ENCODE results near the gene PPP2R2B.

The PPP2R2B gene

DNA sequence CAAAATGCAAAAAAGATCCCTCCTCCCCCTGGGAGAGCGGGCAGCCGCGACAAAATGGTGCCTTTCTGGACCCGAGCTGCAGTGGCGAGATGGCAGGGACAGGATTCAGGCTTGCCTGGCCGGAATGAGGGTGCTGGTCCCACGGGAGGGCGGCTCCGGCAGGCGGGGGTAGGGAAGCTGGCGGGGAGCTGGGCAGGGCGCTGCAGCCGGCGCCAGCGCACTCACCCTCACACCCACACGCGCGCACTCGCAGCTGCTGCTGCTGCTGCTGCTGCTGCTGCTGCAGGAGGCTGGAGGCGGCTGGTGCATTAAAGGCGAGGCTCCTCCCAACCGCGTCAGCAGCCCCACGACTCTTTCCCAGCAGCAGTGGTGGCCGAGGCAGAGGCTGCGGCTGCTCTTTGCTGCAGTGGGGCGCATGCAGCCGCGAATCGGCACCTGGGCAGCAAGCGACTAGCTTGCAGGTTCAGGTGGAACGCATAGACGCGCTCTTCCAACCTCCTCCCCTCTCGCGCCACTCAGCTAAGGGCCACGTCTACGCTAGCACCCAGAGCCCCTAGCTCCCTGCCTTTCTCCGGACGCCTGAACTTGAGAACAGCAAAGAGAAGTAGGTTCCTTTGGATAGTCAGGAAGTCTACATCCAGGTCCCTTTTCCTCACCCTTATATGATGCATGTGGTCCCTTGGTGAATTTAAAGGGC is at the start of gene PPP2R2B:
TSS of gene PPP2R2B (minus strand) at position 282 of the 697 bp plus-strand sequence.
- no peak for FAIRE-seq

DNA sequence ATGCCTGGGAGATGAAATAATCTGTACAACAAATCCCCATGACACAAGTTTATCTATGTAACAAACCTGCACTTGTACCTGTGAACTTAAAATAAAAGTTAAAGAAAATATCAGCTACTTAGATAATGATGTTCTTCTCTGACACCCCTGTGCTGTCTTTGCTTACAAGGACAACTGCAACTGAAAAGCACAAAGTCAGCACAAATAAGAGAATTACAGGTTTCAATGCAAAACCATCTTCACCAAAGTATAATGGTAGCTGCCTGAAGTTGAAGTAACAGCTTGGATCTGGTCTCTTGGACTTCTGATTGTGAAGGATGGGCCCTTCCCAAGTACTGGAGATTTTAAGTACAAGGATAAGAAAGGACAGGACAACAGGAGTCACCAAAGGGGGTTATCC is 45.6 kb upstream of the PPP2R2B start:
- no peak for FAIRE-seq

DNA sequence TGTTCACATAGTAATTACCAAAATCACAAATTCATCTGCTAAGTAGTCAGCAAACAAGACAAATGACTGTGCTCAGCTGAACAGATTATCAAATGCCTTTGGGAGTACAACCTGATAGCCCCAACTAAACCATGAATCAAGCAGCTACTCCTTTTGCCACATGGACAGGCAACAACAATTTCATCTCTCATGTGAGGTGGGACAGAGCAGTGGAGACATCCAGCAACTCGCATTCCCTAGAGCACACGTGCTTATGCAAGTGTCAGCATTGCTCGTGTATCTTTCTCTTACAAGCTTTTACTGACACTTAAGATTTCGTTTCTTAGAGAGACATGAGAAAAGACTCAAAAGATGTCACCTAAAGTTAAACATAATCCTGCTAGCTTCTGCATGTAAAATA is 42.7 kb upstream of the PPP2R2B start:
- FAIRE-seq: no peak

DNA sequence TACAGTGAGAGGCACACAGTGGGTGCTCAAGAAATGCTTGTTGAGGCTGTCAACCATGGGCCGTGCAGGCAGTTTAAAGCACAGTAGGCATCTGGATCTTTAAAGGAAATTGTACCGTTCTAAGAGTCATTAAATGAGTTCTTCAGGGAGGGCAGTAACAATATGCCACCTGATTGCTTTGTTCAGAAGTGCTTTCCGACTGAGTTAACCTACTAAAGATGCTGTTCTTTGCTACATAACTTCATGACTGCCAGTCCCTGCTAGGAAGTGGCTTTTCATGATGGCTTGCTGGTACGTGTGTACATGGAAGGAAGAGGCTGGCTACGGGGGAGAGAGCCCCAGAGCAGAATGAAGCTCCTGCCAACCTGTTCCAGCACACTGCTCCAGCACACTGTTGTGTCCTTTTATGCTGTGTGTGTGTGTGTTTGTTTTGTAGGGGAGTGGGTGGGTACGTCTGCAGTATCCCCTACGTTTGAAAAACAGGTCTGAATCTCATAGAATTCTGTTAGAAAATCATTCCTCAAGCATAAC is 41.9 kb upstream of the PPP2R2B start:
- FAIRE-seq: no peak

DNA sequence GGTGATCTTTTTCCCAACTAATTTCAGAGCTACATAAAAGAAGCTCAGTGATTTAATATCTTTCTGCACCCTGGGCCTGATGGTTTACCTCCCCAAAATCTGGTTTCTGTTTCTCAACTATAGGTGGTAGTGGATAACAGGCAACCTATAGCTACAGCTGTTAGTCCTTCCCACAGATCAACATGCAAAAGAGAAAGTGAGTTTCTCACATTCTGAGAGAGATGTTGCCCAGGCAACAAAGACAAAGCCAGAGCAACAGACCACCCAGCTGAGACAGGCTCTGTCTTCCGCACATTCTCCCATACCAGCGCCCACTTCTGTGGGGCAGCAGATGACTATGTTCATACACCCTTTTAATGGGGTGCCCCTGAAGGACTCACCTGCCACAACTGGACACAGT is 40.7 kb upstream of the PPP2R2B start:
- no peak for FAIRE-seq

DNA sequence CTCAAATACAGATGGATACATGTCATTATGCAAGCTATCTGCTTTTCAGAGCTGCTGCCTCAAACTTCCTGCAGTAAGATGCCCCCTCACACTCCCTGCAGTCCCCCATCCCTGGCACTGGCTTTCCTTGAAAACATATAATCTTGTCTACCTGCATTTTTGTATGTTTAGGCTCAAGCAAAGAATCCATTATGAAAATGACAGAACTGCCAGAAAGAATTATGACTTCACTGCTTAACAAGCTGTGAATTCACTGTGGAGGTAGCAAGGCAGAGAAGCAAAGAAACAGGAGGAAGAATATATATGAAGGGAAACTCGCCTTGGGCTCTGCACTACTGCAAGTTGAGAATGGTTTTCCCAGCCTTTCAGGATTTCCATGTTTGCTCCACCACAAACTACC is 39.4 kb upstream of the PPP2R2B start:
- no peak for FAIRE-seq

DNA sequence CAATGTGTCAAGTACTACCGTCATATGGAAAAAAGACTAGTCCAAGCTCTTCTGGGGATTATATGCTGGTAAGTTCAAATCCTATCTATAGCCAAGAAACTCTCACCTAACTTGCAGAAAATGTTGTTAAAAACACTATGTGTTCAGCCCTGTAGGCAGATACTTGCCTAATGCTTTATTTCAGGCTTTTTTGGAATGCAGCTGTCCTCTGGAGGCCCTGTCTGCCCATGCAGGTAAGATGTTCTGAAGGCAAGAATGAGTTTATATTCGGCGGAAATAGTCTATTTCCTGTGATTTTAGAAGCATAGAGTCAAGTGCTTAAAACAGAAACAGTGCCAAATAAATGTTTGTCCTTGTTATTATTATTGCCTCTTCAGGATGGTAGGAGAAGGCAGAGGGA is 34.3 kb upstream of the PPP2R2B start:
- no peak for FAIRE-seq

DNA sequence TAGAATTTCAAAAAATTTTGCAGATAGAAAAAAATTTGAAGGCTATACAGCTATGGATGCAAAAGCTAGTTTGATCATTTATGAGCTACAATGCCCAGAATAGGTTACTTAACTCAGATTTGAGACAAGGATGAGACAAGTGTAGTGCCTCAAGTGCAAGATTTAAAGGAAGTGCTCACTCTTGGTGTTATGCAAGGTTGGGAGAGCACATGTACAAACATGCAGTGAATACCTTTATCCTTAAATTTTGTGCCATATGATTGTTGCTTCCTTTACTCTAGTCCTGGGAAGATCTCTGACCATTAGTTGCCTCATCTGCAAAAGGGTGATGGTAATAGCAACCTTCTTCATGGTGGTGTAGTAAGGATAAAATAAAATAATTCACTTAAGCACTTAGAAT is 31.7 kb upstream of the PPP2R2B start:
- FAIRE-seq: no peak

DNA sequence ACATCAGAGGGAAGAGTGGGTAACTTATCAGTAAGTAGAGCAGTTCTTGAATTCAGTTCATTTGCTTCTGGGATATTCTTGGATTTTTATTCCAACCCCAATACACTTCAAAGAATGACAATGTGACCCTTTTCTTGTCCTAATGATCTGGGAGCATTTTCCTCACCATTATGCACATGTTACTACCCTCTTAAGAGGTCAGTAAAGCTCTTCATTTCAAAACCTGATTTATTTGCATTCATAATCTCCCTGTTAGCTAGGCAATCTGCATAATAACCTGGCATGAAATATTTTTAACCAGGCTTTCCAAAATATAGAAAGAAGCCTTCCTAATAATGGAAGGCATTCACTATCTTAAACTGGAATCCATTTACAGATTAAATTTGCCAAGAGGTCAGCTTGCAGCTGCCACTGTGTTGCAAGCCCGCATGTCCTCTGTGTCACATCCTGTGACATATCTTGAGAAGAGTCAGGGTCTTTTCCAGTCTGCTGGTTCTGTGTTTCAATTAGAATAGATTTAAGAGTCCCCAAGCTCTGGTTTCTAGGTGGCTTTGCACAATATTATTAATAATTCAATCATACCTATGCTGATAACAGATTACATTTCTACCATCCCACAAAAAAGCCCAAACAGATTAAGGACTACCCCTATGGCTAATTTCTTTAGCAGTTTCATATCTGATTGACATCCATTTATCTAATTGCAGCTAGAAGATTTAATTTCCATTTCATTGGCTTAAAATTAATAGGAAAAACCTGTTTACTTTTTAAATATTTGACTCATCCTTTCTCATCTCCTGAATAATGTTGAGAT is 30.9 kb upstream of the PPP2R2B start:
- FAIRE-seq: no peak

DNA sequence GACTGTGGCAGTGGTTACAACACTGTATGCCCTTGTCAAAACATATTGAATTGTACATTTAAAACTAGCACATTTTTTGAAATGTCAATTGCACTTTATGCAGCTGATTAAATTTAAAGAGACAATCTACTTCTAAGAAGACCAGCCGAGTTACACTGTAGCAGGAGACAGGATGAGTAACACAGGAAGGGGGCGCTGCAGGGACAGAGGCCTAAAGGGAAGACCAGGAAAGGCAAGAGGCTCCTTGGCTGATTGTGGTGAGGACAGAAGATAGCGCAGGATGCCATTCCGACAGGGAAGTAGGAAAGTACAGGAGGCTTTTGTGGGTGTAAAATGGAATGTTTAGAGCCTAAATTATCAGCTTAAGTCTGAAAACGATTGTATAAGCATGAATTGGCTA is 28.2 kb upstream of the PPP2R2B start:
- FAIRE-seq: no peak

DNA sequence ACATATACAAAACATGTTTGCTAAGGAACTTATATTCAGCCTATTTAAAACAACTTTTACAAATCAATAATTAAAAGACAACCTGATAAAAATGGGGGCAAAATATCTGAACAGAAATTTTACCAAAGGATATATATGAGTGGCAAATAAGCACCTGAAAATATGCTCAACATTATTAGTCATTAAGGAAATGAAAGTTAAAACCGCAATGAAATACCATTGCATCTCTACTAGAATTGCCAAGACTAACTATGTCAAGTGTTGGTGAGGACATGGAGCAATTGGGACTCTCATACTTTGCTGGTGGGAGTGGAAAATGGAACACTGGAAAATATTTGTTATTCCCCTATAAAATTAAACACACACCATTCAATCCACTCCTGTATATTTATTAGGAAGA is 26.3 kb upstream of the PPP2R2B start:
- no peak for FAIRE-seq

DNA sequence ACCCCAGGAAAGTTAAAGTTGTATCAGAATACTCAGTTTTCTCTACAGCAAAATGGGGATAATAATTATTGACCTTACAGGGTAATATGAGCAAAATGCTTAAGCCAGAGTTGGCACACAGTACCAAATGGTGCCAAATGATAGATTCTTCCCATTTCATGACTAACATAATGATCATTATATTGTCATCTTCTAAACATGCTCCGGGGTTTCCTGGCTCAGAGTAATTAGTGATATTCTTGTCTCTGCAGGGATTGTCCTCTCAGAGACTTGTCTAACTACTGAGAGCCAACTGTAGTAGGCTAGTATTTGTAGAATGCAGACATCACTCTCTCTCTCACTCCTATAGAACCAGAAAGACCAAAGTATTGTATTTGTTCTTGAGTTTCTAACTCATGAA is 25.2 kb upstream of the PPP2R2B start:
- FAIRE-seq: no peak

DNA sequence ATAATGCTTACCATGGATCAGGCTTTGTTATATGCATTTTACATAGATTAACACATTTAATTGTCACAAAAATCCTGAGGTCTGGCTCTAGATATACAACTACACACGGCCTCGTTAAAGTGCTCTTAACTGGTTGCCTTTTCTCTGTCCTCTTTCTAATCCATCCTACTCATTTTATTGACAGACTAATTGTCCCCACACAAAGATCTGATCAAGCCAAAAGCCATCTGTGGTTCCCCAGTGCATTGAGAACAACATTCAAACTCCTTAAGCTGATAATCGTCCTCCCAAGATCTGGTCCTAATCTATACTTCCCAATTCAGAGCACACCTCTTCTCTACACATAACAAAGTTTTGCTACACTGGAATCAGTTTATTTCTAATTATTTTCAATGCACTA is 23.9 kb upstream of the PPP2R2B start:
- FAIRE-seq: no peak

DNA sequence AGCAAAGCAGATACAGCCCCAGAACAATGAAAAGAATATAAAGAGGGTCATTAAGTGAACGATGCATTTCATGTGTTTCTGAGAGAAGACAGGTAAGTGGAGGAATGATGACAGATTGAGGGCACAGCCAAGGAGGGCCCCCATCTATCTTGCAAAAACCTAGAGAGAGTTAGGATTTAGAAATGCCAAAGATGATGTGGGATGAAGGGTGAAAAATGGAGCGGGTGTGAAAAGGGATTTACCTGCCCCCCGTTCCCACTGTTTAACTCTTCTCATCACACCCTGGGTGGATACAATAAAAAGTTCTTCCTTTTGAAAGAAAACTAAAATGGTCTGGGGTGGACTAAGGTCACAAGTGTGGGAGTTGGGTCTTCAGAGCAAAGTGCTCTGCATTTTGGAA is 18.5 kb upstream of the PPP2R2B start:
- no peak for FAIRE-seq

DNA sequence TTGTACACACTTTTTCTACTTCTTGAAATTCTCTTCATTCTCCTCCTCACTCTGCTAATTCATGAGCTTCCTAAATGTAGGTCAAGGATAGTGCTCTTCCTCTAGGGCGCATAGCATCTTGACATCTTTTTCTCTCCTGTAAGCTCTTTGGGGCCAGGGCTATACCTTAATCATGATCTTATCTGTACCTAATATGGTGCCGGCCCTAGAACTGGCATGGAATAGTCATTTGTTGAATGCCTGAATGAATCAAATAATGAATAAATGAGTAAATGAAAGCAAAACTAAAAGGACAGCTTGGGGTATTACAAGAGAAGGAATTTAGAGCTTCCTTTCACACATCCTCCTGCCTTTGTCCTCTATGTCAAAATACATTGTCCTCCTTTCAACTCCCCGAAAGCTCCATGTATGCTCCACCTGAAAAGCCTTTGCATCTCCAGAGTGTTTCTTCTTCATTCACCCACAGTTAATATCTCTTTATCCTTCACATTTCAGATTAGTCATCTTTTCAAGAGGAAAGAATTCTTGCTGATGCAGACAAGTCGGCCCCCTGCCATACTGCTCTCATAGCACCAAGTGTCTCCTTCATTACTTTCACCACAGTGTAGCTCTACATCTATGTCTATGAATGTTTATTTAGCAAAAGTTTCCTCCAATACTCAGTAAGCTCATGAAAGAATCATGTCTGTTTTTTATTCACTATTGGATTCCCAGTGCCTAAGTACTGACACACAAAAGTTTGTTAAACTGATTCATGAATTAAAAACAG is 16.4 kb upstream of the PPP2R2B start:
- no peak for FAIRE-seq

DNA sequence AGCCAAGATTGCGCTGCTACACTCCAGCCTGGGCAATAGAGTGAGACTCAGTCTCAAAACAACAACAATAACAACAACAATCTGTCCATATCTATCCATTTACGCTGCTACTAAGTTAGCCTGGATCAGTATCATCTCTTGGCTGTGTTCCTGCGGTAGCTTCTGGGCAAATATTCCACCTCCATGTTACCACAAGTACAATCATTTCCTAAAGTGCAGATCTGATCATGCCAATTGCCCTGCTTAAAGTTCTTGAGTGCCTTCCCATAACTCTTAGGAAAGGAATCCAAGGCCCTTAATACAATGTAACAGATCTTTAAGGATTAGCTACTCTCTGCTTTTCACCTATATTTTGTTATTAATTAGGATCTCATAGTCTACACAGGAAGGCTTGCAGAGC is 15.4 kb upstream of the PPP2R2B start:
- FAIRE-seq: no peak

DNA sequence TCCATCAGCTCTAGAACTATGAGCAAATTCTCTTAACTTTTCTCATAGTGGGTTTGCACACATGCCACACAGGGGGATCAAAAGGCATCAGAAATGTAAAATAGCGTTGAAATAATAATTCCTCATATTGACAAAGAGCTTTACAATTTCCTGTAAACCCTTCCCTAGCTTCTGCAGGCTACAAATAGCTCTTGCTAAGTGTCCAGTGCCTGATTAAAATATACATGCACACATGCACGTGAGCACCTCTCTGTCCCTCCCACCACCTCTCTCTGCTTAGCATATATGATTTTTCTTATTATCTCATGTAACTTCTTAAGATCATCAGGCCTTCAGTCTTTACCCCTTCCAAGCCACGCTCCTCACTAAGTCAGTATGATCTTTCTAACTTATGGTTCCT is 13.7 kb upstream of the PPP2R2B start:
- FAIRE-seq: no peak

DNA sequence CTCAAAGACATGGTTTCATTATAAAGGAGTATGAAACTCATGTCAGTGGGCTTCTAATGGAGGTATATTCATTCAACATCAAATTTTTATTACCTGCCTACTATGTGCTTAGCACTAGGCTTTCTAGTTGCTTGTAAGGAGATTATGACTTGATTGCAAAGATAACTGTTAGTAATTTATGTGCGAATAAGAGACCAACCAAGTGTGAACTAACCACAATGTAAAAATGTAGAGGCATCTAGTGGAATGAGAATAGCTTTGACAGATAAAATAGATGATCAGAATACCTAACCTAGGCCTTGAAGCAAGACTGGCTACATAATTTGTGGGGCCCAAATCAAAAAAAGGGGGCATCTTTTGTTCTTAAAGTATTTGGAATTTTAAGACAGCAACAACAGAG is 13.0 kb upstream of the PPP2R2B start:
- no peak for FAIRE-seq

DNA sequence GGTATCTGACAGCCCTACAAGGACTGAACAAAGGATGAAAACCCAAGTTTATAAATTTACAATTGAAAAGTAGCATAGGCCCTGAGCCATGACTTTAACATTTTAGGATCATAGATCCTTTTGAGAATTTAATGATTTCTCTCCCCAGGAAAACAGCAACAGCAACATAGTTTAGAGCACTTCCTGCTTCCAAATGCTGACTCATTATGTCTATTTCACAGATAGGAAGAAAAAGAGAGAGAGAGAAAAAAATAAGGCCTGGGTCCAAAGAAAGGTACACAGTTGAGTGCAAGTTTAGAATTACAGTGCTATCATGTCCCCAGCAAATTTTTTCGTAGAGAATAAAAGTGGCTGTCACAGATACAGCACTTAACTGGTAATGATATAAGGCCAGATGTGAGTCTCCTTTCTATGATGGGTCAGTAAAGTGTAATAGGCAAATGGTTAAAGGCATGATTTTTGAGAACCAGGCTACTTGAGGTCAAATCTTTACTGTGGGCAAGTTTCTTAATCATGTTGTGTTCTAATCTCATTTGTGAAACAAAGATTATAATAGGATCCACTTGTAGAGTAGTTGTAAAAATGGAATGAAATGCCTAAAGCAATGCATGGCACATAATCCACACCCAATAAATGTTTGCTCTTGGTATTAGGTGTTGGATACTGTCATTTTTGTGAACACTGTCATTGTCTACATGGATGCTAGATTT is 12.3 kb upstream of the PPP2R2B start:
- no peak for FAIRE-seq

DNA sequence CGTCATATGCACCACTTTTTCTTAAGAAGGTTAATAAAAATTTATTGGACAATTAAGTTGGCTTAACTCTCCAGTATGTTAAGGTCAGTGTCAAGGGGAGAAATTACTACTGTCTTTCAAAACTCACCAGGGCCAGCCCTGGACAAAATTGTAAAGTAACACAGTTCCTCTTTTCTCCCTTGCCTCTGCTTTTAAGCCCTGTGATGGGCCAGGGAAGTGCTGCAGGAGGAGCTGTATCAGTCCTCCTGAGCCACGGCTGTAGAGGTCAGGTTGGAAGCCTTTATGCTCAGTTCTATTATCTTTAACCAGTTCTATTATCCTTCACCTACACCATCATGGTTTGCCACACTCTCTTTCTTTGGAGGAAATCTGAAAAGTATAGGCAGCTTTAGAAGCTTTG is 11.5 kb upstream of the PPP2R2B start:
- no peak for FAIRE-seq

DNA sequence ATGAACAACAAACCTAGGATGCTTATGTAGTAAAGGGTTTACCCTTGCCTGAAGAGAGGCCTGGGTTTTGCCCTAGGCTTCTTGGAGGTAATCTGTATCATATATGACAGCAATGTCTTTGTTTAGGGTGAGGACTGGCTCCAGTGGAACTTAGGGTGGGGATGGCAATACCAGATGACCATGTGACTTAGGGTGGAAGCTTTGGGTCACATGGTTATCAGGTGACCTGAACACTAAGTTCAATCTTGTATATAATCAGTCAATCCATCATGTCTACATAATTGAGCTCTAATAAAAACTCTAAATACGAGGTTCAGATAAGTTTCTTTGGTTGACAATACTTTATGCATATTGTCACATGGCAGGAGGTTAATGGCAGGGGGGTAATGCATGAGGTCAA is 10.6 kb upstream of the PPP2R2B start:
- no peak for FAIRE-seq

DNA sequence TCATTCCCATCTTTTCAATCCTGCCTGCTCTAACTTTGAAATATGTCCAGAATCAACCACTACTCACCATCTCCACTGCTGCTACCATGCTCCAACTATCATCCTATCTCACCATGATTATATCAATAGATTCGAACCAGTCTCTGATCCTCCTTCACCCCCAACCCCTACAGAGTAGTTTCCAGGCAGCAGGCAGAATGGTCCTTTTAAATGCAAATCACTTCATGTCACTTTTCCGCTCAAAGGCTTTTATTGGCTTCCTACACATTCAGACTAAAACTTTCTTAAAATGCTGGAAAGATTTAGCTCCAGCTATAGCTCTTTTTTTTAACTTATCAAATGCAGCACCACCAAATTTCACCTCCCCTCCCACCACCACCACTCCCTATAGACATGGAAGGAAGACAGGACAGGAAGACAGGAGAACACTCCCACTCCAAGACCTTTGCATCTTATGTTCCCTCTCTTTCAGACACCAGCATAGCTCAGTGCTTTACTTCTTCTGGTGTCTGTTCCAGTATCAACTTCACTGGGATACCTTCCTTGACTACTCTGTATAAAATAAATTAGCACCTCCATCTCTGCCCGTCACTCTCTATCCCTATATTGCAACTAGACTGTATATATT is 9.9 kb upstream of the PPP2R2B start:
- no peak for FAIRE-seq

All from endometrium (tissue), 2 donors.